Stomach smooth muscle (tissue), 2 donors: ENCODE measurements around the gene PREX1.

ENCODE experiments used
- H3K27ac ChIP-seq: one replicate; pipeline ENCODE4 v1.7.0; 2013; ENCODE audit warnings: mild to moderate bottlenecking, low read length, inconsistent platforms
- H3K27me3 ChIP-seq, 2 donors: one replicate each; pipeline ENCODE4 v1.7.0; 2013; ENCODE audit warnings: low read length in 2 of 2; ENCODE audit not compliant: insufficient read depth in 2 of 2, control insufficient read depth in 1 of 2
- H3K36me3 ChIP-seq, 2 donors: one replicate each; pipeline ENCODE4 v1.7.0; 2013; ENCODE audit warnings: low read length in 2 of 2; ENCODE audit not compliant: control insufficient read depth in 2 of 2, insufficient read depth in 2 of 2
- H3K4me1 ChIP-seq: one replicate; pipeline ENCODE4 v1.7.0; 2013; ENCODE audit warnings: low read length; ENCODE audit not compliant: control insufficient read depth, insufficient read depth
- H3K4me3 ChIP-seq, 2 donors: one replicate each; pipeline ENCODE4 v1.7.0; 2013; ENCODE audit warnings: low read length in 2 of 2
- H3K9ac ChIP-seq, 2 donors: one replicate each; pipeline ENCODE4 v1.7.0; 2013; ENCODE audit warnings: low read length in 2 of 2, mild to moderate bottlenecking in 1 of 2
- H3K9me3 ChIP-seq, 2 donors: one replicate each; pipeline ENCODE4 v1.7.0; 2013; ENCODE audit warnings: low read length in 2 of 2; ENCODE audit not compliant: control insufficient read depth in 2 of 2
- donor health status: healthy.
- donor health status: Pancreatic carcinoma.

PREX1 gene

GRCh38 chr20:48685300-48685699 is 142.5 kb downstream of the PREX1 start:
- Histone ChIP-seq H3K27ac (no peak overlapping the region), H3K27me3 (peaks cover 2 to 4% of the 10 kb centered on the region in 2 donors), H3K9ac (no peak overlapping the region), H3K4me3 (no peak overlapping the region), H3K4me1 (peaks cover 36% of the 10 kb centered on the region), H3K36me3 (no peaks in the 10 kb centered on the region), H3K9me3 (no peaks in the 10 kb centered on the region)

GRCh38 chr20:48684501-48685041 is 143.2 kb downstream of the PREX1 start:
- Histone ChIP-seq H3K4me1 (peaks cover 36% of the 10 kb centered on the region), H3K9ac (no peak overlapping the region), H3K27ac (no peak overlapping the region), H3K4me3 (no peak overlapping the region), H3K9me3 (no peaks in the 10 kb centered on the region), H3K36me3 (no peaks in the 10 kb centered on the region), H3K27me3 (peaks cover 0 to 4% of the 10 kb centered on the region in 2 donors)

- no peak overlapping the region for H3K27ac ChIP-seq
- H3K9me3 ChIP-seq = no peaks in the 10 kb centered on the region
- H3K9ac ChIP-seq = no peak overlapping the region
- peaks cover 36% of the 10 kb centered on the region for H3K4me1 ChIP-seq
- H3K27me3 ChIP-seq = peaks cover 0 to 4% of the 10 kb centered on the region in 2 donors
- no peak overlapping the region for H3K4me3 ChIP-seq
- peaks cover 0 to 2% of the 10 kb centered on the region in 2 donors for H3K36me3 ChIP-seq
Observed at GRCh38 chr20:48683467-48684175, 144.2 kb downstream of the PREX1 start.

GRCh38 chr20:48682529-48683363 is 145.1 kb downstream of the PREX1 start:
- Histone ChIP-seq H3K4me1 (peaks cover 36% of the 10 kb centered on the region), H3K4me3 (peak overlapping the region; percentile 18 to 66)

GRCh38 chr20:48681873-48682426 is 145.8 kb downstream of the PREX1 start:
- H3K27me3 ChIP-seq = no peaks in the 10 kb centered on the region
- peaks cover 34% of the 10 kb centered on the region for H3K4me1 ChIP-seq
- H3K36me3 ChIP-seq = peaks cover 0 to 2% of the 10 kb centered on the region in 2 donors
- peak overlapping the region; percentile 11 for H3K27ac ChIP-seq
- peak overlapping the region in 1 of 2 donors; percentile 66 for H3K4me3 ChIP-seq
- H3K9me3 ChIP-seq = no peaks in the 10 kb centered on the region
- H3K9ac ChIP-seq = peak overlapping the region in 1 of 2 donors; percentile 17

More at GRCh38 chr20:48682529-48683363, 145.1 kb downstream of the PREX1 start:
- Histone ChIP-seq H3K27me3 (no peaks in the 10 kb centered on the region), H3K36me3 (peaks cover 0 to 2% of the 10 kb centered on the region in 2 donors), H3K9me3 (no peaks in the 10 kb centered on the region), H3K27ac (peak overlapping the region; percentile 11), H3K9ac (peak overlapping the region; percentile 17 to 36)

GRCh38 chr20:48681201-48681872 is 146.5 kb downstream of the PREX1 start:
- no peak overlapping the region for H3K27ac ChIP-seq
- H3K36me3 ChIP-seq = peaks cover 0 to 2% of the 10 kb centered on the region in 2 donors
- peaks cover 32% of the 10 kb centered on the region for H3K4me1 ChIP-seq

GRCh38 chr20:48680650-48681049 is 147.1 kb downstream of the PREX1 start:
- no peak overlapping the region for H3K9ac ChIP-seq
- H3K9me3 ChIP-seq = no peaks in the 10 kb centered on the region
- H3K27me3 ChIP-seq = no peaks in the 10 kb centered on the region
- peaks cover 0 to 2% of the 10 kb centered on the region in 2 donors for H3K36me3 ChIP-seq
- H3K4me1 ChIP-seq = peaks cover 27% of the 10 kb centered on the region
- H3K27ac ChIP-seq = no peak overlapping the region
- H3K4me3 ChIP-seq = no peak overlapping the region

More at GRCh38 chr20:48681201-48681872, 146.5 kb downstream of the PREX1 start:
- H3K9ac ChIP-seq = no peak overlapping the region
- H3K27me3 ChIP-seq = no peaks in the 10 kb centered on the region
- no peak overlapping the region for H3K4me3 ChIP-seq
- no peaks in the 10 kb centered on the region for H3K9me3 ChIP-seq

- Histone ChIP-seq H3K4me3 (no peak overlapping the region), H3K4me1 (peaks cover 25% of the 10 kb centered on the region), H3K36me3 (peaks cover 2% of the 10 kb centered on the region in 2 donors), H3K9me3 (no peaks in the 10 kb centered on the region), H3K27me3 (no peaks in the 10 kb centered on the region), H3K9ac (no peak overlapping the region), H3K27ac (no peak overlapping the region)
Observed at GRCh38 chr20:48679599-48679998, 148.2 kb downstream of the PREX1 start.

- peaks cover 21% of the 10 kb centered on the region for H3K4me1 ChIP-seq
- no peaks in the 10 kb centered on the region for H3K27me3 ChIP-seq
- no peak overlapping the region for H3K4me3 ChIP-seq
- no peaks in the 10 kb centered on the region for H3K9me3 ChIP-seq
- H3K27ac ChIP-seq = no peak overlapping the region
- H3K9ac ChIP-seq = no peak overlapping the region
- H3K36me3 ChIP-seq = peaks cover 2% of the 10 kb centered on the region in 2 donors
Observed at GRCh38 chr20:48679011-48679410, 148.8 kb downstream of the PREX1 start.

GRCh38 chr20:48678421-48678820 is 149.4 kb downstream of the PREX1 start:
- Histone ChIP-seq H3K9ac (no peak overlapping the region), H3K27me3 (no peaks in the 10 kb centered on the region), H3K4me1 (peaks cover 17% of the 10 kb centered on the region), H3K4me3 (no peak overlapping the region), H3K27ac (no peak overlapping the region), H3K36me3 (peaks cover 2% of the 10 kb centered on the region in 2 donors), H3K9me3 (no peaks in the 10 kb centered on the region)
